ENCODE results near the gene CHST4.
"Not testable (repeated sequence)": the region's sequence is repeated elsewhere in the genome, so short reads cannot be mapped to it uniquely, and the experiment has no call there.

Gene CHST4

DNA sequence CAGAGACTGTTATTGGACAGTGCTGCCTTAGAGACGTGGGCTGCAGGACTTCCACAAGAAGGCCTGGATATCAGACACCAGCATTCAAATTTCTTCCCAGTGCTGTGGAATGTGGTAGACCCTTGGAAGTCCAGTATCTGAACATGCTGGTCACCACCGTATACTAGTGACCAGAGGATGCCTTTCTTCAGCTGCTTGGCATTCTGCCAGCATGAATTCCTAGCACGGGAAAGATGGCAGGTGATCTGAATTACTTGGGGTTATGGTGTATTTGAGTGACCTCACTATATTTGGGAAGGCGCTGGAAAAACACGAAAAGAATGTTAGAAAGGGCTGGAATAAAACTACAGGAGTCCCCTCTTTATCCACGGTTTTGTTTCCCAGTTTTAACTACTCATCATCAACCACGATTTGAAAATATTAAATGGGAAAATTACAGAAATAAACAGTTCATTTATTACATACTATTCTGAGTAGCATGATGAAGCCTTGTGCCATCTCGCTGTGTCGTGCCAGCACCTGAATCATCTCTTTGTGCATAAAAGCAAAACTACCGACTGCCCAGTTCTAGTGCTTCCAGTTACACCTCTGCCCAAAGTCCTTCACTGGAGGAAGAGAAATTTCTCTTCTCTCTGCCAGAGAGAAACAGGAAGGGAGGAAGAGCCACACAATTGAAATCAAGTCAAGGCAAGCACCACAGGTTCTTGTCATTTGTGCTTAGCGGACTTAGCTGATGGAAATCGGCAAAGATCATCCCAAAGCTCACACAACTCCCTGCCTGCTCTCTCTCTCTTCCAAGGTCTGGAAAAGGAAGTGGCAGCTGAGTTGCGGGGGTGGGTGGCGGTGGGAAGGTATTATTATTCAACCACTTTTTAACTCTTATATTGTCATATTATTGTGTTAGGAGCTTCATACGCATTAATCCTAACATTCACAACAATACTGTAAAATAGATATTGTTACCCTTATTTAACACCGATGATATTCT, 1.4 kb upstream of the CHST4 start:
- no peak for DNase-seq

- DNase-seq, result no peak
These were observed 2.0 kb downstream of the CHST4 start for GRCh38 chr16:71528257-71528656.

- DNase-seq, result no peak
These were observed 2.6 kb downstream of the CHST4 start for GRCh38 chr16:71528863-71529262.

- no peak for DNase-seq
These were observed 6.1 kb downstream of the CHST4 start for GRCh38 chr16:71532366-71532765.

GRCh38 chr16:71536752-71537499, 10.7 kb downstream of the CHST4 start:
- no peak for DNase-seq

- no peak for DNase-seq
These were observed 11.4 kb downstream of the CHST4 start for GRCh38 chr16:71537643-71538042.

- no peak for DNase-seq
These were observed 16.2 kb downstream of the CHST4 start for GRCh38 chr16:71542377-71542776.

- no peak for DNase-seq
These were observed 20.9 kb downstream of the CHST4 start for GRCh38 chr16:71547168-71547567.

DNA sequence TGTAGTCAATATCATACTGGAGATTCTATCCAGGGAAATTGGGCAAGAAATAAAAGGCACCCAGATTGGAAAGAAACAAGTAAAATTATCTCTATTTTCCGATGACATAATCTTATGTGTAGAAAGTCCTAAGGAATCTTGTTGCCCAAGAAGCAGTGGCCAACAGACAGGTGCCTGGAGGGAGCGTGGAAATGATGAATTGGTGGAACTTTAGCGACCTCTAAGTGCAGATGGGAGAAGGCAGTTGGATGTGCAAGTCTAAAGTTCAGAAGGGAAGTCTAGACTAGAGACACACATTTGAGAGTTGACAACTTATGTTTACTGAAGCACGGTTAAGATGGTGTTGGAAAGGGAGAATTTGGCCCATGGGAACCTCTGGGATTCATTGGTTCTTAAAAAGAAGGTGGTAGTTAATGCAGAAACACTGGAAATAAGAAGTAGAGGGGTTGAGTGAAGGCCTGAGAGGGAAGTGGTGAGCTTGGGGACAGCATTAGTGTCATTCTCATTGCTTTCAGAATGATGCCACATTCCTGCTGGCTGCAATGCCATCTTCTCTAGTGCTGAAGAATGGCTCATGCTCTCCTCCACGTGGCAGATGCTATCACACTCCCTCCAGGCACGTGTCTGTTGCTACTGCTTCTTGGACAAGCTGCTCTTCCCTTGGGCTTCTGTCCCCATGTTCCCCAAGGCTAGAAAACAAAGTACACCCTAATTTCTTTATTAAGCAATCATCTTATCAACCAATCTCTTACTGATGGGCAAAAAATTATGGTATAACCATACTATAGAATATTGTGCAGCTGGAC, 26.7 kb downstream of the CHST4 start:
- no peak for DNase-seq

DNA sequence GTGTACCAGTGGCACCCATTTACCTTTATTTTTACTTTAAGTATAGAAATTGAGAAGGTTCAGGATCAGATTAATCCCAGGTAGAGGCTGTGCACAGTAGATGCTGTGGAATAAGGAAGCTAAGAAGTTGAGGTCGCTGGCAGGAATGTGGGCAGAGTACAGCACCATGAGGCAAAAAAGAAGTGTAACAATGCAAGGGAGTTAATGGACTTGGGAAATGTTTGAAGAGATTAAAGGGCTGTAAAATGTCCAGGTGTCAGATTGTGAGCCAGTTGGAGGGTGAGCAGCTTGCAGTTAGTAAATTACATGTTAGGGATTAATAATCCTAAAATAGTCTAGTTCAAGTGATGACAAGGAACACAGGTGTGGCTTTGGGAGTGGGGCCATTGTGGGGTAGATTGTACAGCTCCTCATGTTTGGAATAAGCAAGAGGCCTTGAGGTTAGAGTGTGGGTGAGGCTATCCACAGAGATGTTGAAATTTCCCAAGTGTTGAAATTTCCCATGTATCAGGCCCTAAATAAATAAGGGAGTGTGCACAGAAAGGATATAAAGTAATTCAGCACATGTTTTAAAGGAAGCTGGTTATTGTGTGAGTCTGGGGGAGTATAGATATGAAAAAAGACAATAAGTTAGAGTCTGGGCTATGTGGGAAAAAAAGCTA, 29.1 kb downstream of the CHST4 start:
- no peak for DNase-seq

- DNase-seq, result no peak
These were observed 31.1 kb downstream of the CHST4 start for GRCh38 chr16:71557299-71557698.

DNA sequence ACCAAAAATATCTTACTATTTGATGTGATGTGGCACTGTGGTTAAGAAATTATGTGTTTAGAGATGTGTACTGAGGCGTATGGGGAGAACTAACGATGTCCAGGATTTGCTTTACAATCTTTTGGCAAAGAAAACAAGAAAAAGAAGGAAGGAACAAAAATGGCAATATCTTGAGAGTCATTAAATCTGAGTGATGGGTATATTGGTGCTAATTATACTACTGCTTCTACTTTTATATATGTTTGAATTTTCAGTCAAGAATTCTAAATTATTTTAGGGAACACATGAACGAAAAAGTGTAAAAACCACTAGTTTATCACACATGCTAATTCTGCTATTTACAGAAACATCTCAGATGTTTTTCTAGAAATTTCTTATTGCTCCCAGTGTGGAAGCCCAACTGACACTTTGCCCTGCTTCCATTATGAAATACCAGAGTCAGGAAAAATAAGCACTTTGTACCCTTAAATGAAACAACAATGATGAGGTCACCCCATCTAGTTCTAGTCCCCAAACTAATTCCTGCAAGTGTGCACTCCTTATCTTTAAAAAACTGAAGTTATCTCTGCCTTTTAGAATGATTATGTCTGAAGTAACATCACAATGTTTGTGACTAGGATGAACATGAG, 31.8 kb downstream of the CHST4 start:
- no peak for DNase-seq

DNA sequence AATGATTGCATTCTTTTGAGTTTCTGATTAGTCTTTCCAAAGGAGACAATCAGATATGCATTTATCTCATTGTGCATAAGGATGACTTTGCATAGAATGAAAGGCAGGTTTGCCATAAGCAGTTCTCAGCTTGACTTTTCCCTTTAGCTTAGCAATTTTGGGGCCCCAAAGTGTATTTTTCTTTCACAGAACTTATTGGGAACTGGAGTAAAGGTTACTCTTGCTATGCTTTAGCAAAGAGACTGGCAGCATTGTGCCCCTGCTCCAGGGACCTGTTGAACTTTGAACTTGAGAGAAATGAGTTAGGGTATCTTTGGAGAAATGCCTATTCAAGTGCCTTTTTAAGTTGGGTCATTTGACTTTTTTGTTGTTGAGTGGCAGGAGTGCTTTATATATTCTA, 33.6 kb downstream of the CHST4 start:
- no peak for DNase-seq

GRCh38 chr16:71561886-71562285, 35.7 kb downstream of the CHST4 start:
- DNase-seq, result not testable (repeated sequence)

DNA sequence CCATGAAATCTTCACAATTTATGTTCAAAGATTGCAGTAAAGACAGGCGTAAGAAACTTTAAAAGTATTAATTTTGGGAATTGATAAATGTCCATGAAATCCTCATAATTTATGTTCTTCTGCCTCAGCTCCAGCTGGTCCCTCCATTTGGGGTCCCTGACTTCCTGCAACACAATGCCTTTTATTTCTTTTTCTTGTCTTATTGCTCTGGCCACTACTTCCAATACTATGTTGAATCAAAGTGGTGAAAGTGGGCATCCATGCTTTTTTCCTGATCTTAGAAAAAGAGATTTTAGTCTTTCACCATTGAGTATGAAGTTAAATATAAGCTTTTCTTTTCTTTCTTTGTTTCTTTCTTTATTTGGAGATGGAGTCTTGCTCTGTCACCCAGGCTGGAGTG, 36.3 kb downstream of the CHST4 start:
- DNase-seq, result no peak

- no peak for DNase-seq
These were observed 38.2 kb downstream of the CHST4 start for GRCh38 chr16:71564335-71564967.

DNA sequence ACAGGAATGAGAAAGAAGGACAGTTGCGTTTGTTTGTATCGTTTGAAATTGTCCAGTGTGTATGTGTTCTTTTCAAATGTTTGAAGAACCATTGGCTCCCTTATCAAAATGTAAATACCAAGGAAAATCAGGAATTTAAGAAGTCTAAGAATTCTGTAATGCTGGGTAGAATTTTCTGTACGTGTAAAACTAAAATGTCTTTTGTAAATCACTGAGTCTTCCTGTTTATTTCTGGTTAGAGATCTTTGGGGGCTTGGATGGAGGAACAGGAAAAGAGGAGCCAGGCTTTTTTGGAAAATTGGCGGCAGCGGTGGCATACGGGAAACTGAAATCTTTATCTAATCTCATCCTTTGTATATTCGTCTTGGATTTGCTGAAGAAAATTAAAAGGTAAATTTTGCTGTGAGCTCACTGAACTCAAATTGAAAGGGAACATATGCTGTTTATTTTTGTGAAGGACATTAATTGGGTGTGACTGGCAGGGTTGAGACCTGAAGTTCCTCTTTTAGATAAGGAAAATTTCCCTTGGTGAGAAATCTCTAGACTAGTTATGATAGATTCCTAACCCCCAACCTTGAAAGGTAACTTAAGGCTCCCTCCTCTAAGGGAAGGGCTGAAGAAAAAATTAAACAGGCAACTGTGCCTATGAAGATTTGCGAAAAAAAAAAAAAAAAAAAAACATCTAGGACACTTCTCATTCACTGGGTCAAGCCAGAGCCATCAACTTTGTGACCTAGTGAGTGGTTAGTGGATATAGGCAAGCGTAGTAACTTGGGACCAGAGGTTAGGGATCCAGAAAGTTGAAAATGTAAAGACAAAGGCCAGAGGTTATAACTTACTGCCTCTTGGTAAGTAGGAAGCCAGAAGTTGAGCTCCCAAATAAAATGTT, 39.8 kb downstream of the CHST4 start:
- DNase-seq, result no peak

DNA sequence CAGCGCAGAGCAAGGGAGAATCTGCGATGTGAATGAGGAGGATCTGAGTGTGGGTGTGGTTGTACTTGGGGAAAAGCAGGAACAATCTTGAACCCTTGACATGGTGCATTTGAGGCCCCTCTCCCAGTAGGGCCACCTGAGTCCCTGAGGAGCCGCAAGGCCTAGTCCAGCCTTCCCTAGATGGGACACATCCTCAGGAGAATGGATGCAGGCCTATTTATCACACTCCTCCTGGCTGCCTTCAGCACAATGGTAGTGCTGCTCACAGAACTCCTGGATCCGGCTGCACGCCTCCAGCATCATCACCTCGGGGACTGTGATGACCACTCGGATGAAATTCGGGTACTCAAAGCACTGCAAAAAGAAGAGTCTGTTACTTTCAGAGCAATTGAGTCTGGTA, 41.7 kb downstream of the CHST4 start:
- DNase-seq, result no peak

DNA sequence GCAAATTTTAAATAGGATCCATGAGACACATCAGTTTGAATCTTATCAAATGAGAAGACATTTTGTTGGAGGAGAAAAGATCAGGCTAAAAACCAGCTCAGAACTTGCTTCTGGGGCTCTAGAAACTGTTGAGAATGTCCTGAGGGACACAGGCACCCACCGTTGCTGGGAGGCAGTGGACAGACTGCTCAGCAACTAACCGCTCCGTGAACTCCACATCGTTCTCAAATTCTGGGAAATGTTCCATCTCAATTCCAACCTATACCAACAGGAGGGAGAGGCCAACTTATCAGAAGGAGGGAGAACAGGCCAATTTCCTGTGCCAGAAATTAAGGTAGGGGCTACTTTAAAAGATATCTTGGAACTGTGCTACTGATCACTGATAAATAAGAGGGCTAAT, 42.3 kb downstream of the CHST4 start:
- DNase-seq, result no peak

DNA sequence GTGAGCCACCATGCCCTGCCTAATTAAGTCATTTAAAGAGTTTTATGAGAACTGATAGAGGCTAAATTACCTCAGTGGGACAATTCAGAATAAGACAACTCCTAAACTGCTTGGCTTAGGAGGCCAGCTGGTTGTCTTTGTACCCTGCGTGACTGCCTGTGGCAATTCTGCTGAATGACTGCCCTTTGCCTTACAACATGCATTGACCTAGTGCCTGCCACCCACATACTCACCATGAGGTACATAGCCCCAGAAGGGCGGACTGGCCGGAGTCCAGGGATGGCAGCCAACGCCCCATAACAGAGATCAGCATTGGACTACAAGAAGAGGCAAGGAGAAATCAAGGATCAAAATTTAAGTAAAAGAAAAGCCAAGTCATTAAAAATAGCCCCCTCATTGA, 43.4 kb downstream of the CHST4 start:
- no peak for DNase-seq

DNA sequence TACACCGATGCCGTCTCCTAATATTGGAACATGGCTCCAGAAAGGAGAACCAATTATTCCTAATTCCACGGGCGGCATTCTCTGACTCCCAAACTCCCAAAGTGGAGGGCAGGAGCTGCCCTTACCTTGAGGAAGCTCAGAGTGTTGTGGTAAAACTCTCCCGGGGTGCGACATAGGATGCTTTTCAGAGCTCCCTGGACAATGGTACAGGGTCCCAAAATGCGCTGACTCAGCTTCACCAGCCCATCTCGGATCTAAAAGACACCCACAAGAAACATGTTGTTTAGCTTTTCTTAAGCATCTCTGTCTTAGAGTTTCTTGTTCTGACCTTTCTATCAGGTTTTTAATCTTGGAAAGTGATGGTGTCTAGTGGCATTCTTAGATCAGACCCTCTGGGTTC, 43.9 kb downstream of the CHST4 start:
- DNase-seq, result no peak
